Transverse colon (tissue), 4 donors: ENCODE measurements around the gene GCN1. TPM values are rescaled to one million over a fixed set of nuclear protein-coding genes. Genes with fewer than 3 reads are reported as not detected.

ENCODE experiments used
- DNase-seq: peaks from one replicate; pipeline ENCODE4 v3.0.0-alpha.2; 2019
- H3K27ac ChIP-seq, 4 donors: fragments of 200-600 bp; sonication (generic); 2 replicates each; pipeline ENCODE4 v1.5.1; 2016 to 2018; ENCODE audit warnings: inconsistent platforms in 4 of 4
- H3K27me3 ChIP-seq: fragments of 200-600 bp; sonication (generic); 2 replicates; pipeline ENCODE4 v1.5.1; 2017; ENCODE audit warnings: inconsistent platforms
- H3K36me3 ChIP-seq, 4 donors: fragments of 200-600 bp; sonication (generic); 2 replicates each; pipeline ENCODE4 v1.5.1; 2017 to 2019; ENCODE audit warnings: inconsistent platforms in 4 of 4
- H3K4me1 ChIP-seq, 4 donors: fragments of 200-600 bp; sonication (generic); 2 replicates each; pipeline ENCODE4 v1.5.1; 2017 to 2020; ENCODE audit warnings: inconsistent platforms in 4 of 4
- H3K4me3 ChIP-seq, 4 donors: fragments of 200-600 bp; sonication (generic); 1 replicate in 1 of 4; 2 replicates in 3 of 4; pipeline versions ENCODE4 v1.5.1 to v1.6.1; 2017 to 2019; ENCODE audit warnings: inconsistent platforms in 4 of 4
- H3K9me3 ChIP-seq, 2 donors: fragments of 200-600 bp; sonication (generic); 2 replicates each; pipeline ENCODE4 v1.5.1; 2017 to 2019; ENCODE audit warnings: inconsistent platforms in 2 of 2
- EP300 ChIP-seq: sonication (generic); formaldehyde crosslinking; IDR thresholded peaks from one replicate; pipeline ENCODE4 v1.6.1; 2017; ENCODE audit warnings: antibody characterized with exemption, low read depth
- POLR2A ChIP-seq: fragments of 450-650 bp; IDR thresholded peaks from one replicate; pipeline ENCODE4 v1.6.1; 2016; ENCODE audit warnings: antibody characterized with exemption, mild to moderate bottlenecking, moderate library complexity
- POLR2AphosphoS5 ChIP-seq, 3 donors: sonication (generic); formaldehyde crosslinking; IDR thresholded peaks; one replicate each; pipeline ENCODE4 v1.6.1; 2016; ENCODE audit warnings: antibody characterized with exemption in 3 of 3
- WGBS, 2 donors: methylation state at CpG; one replicate each; pipeline ENCODE4 v1.1.5; 2018; ENCODE audit warnings: low coverage in 1 of 2; 5-methylcytosine and 5-hydroxymethylcytosine counted together
- in situ Hi-C, 4 donors: fragments of 200-750 bp; cut with MboI; loops; one replicate each; pipeline versions ENCODE4 v1.15.0 to v1.15.1; 2017; ENCODE audit warnings: low sequenced_read_pairs in 3 of 4, low pct_ligation_motif_present in 1 of 4, low pct_unique_long_range_greater_than_20kb in 1 of 4
- intact Hi-C: fragments of 100-400 bp; cut with DNase I; formaldehyde crosslinking; loops from one replicate; pipeline ENCODE4 v1.15.1; 2023; ENCODE audit warnings: low total_unique reads
- total RNA-seq, 4 donors: library from RNA; depleted of rRNA; stranded (reverse); fragments of >200 nt; gene quantifications; one replicate each; pipeline ENCODE4 v1.1.0, GENCODE V29; 2016
- TF ChIP-seq, protein P1 (sequence below), 5 experiments: fragments of 200-600 bp in 3 of 5; fragments of 450-650 bp in 2 of 5; sonication (generic) in 3 of 5; IDR thresholded peaks; 1 replicate in 2 of 5; 2 replicates in 3 of 5; pipeline ENCODE4 v1.5.1; 2016 to 2017; ENCODE audit warnings: antibody characterized with exemption in 5 of 5, inconsistent platforms in 3 of 5, mild to moderate bottlenecking in 2 of 5, moderate library complexity in 1 of 5

The GCN1 gene
- total RNA-seq, 4 donors from 2014 or later, result 70.0 to 141 (median 107) TPM

GRCh38 chr12:120109570-120110267 is 84.8 kb downstream of the GCN1 start:
- no peaks in the 10 kb centered on the region for H3K27me3 ChIP-seq
- peaks cover 7 to 44% (median 10%) of the 10 kb centered on the region in 4 donors for H3K4me1 ChIP-seq
- no peak for DNase-seq
- intact Hi-C loops, result no loop called here
- H3K9me3 ChIP-seq, result no peaks in the 10 kb centered on the region
- H3K27ac ChIP-seq, result no peak overlapping the region
- WGBS, 2 donors, result 86% methylated on average over 10 of the region's 10 CpGs; no CpG with 5 or more reads in 1 of the 2 donors
- H3K4me3 ChIP-seq, result no peak overlapping the region
- no peak for TF ChIP-seq POLR2A
- TF ChIP-seq POLR2AphosphoS5 (IDR thresholded peaks at IDR 0.05), result no peak
- TF ChIP-seq, protein P1, sequence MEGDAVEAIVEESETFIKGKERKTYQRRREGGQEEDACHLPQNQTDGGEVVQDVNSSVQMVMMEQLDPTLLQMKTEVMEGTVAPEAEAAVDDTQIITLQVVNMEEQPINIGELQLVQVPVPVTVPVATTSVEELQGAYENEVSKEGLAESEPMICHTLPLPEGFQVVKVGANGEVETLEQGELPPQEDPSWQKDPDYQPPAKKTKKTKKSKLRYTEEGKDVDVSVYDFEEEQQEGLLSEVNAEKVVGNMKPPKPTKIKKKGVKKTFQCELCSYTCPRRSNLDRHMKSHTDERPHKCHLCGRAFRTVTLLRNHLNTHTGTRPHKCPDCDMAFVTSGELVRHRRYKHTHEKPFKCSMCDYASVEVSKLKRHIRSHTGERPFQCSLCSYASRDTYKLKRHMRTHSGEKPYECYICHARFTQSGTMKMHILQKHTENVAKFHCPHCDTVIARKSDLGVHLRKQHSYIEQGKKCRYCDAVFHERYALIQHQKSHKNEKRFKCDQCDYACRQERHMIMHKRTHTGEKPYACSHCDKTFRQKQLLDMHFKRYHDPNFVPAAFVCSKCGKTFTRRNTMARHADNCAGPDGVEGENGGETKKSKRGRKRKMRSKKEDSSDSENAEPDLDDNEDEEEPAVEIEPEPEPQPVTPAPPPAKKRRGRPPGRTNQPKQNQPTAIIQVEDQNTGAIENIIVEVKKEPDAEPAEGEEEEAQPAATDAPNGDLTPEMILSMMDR (IDR thresholded peaks at IDR 0.05), result no peak
- TF ChIP-seq EP300, result no peak
- H3K36me3 ChIP-seq, result no peaks in the 10 kb centered on the region
- in situ Hi-C loops, result no loop called here

GRCh38 chr12:120106151-120106550 is 88.4 kb downstream of the GCN1 start:
- Histone ChIP-seq H3K27me3 (no peaks in the 10 kb centered on the region), H3K4me1 (peaks cover 10 to 36% (median 18%) of the 10 kb centered on the region in 4 donors), H3K9me3 (no peaks in the 10 kb centered on the region), H3K27ac (no peak overlapping the region), H3K4me3 (no peak overlapping the region), H3K36me3 (peaks cover 0 to 7% (median 3%) of the 10 kb centered on the region in 4 donors)
- TF ChIP-seq EP300 (no peak), POLR2AphosphoS5 (IDR thresholded peaks at IDR 0.05) (no peak)
- DNase-seq, result no peak
- WGBS, 2 donors, result 96 to 100% methylated on average over 1 of the region's 1 CpG
- intact Hi-C loops (no loop called here), in situ Hi-C loops (no loop called here)

DNA sequence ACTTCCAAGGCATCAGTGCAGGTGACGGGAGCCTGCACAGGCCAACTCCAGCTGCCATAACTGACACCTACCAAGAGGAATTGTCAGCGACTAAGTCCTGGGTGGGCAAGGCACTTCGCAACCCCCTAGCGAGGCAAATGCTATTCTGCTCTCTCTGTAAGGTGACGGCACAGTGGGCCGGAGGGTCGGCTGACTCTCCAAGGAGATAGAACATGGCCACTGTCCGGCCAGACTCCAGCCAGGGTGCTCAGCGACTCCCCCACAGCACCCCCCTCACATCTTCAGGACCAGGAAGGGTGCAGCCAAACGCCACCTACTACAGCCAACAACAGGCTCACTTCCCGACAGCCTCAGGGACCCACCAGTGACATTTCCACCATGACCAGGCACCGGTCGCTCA is 91.1 kb downstream of the GCN1 start:
- no peaks in the 10 kb centered on the region for H3K27me3 ChIP-seq
- WGBS, 2 donors, result 97% methylated on average over 13 of the region's 13 CpGs; no CpG with 5 or more reads in 1 of the 2 donors
- no peak overlapping the region for H3K4me3 ChIP-seq
- in situ Hi-C loops, result no loop called here
- peaks cover 0 to 10% (median 3%) of the 10 kb centered on the region in 4 donors for H3K36me3 ChIP-seq
- no peak overlapping the region for H3K27ac ChIP-seq
- peaks cover 17 to 33% (median 22%) of the 10 kb centered on the region in 4 donors for H3K4me1 ChIP-seq
- H3K9me3 ChIP-seq, result no peaks in the 10 kb centered on the region
- intact Hi-C loops, result no loop called here
- TF ChIP-seq, protein P1 (IDR thresholded peaks at IDR 0.05), result no peak
- TF ChIP-seq EP300 (no peak), POLR2AphosphoS5 (IDR thresholded peaks at IDR 0.05) (no peak)
- DNase-seq, result no peak

DNA sequence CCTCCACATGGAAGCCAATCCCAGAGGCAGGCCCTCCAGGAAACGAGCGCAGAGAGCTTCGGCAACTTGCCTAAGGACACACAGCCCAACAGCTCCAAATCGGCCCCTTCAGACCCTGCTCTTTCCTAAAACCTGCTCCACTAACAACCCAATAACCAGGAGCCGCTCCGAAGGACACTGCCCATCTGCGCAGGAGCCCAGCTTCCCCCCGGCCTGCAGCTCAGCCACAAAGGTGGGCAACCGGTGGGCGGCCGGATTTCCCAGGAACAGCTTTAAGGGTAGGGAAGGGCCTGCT is 91.5 kb downstream of the GCN1 start:
- TF ChIP-seq POLR2AphosphoS5 (IDR thresholded peaks at IDR 0.05), result no peak
- TF ChIP-seq, protein P1 (IDR thresholded peaks at IDR 0.05), result no peak
- TF ChIP-seq POLR2A, result no peak
- TF ChIP-seq EP300, result no peak
- Histone ChIP-seq H3K4me1 (peaks cover 17 to 33% (median 22%) of the 10 kb centered on the region in 4 donors), H3K9me3 (no peaks in the 10 kb centered on the region), H3K4me3 (no peak overlapping the region), H3K36me3 (peaks cover 0 to 14% (median 3%) of the 10 kb centered on the region in 4 donors), H3K27ac (no peak overlapping the region), H3K27me3 (no peaks in the 10 kb centered on the region)
- WGBS, 2 donors, result 92% methylated on average over 10 of the region's 11 CpGs; no CpG with 5 or more reads in 1 of the 2 donors
- DNase-seq, result no peak
- intact Hi-C loops (no loop called here), in situ Hi-C loops (no loop called here)
